Measurements from ENCODE around the gene FGF12.

The FGF12 gene

DNA sequence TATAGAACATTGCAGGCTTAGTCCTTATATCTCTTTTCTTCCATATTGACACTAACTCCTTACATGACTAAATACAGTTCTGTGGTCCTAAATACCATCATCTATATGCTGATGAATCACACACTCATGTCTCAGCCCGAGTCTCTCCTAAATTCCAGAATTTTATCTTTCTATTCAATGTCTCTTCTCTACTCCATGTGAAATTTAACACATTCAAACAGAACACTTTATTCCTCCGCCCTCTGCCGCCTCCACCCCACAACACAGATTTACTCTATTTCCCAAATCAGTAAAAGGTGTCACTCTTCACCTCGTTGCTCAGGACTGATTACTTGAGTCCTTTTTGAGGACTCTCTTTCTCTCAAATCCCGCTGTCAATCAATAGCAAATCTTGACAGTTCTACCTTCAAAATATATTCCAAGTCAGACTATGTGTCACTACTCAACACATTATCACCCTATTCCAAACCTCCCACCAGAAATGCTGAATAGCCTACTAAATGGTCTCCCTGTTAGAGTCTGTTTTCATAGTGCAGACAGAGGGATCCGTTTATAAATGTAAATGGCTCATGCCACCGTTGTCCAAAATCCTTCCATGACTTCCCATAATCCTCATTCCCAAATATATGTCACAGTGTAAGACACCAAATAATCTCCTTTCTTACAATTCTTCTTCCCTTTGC lies 230.3 kb downstream of the FGF12 start:
- DNase-seq (ENCODE audit: low spot score), result no peak

DNA sequence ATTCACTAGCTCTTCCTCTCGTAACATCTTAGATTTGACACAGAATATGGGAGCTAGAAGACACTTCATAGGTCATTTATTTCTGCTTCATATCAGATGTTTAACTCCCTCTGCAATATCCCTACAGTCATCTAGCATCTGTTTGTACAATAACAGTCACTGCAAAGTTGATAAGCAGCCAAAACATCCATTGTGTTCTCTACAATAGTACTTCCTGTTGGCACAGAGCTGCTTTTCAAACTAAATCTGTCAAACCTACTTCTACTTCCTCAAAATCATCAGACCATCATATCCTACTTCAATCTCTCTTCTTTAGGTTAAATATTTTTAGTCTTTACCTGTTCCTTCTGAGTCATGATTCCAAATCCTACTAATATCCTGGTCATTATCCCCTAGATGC lies 233.2 kb downstream of the FGF12 start:
- DNase-seq (ENCODE audit: low spot score), result no peak

DNA sequence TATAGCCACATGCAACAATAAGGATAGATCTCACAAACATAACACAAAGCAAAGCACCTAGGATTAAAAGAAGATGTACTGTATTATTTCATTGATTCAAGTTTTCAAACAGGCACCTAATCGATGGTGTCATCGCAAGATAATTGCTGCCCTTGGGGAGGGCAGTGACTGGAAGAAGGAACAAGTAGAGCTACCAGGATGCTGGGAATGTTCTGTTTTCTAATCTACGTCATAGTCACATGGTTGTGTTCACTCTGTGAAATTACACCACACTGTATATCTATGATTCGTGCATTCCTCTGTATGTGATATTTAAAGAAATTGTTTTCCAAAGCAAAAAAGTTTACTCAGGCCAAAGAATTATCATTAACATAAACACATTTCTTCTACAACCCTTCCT lies 236.6 kb downstream of the FGF12 start:
- DNase-seq (ENCODE audit: low spot score), result no peak

DNA sequence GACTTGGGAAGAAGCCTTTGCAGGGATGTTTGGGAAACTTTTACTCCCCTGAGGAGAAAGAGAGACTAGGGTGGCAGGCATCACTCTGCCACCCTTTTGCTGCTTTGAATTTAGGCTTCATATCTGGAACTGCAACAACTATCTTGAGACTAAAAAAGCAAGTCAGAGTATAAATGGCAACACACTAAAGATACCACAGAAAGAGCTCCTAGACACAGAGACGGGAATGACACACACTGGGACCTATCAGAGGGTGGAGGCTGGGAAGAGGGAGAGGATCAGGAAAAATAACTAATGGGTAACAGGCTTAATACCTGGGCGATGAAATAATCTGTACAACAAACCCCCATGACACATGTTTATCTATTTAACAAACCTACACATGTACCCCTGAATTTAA lies 237.8 kb downstream of the FGF12 start:
- DNase-seq (ENCODE audit: low spot score), result no peak

DNA sequence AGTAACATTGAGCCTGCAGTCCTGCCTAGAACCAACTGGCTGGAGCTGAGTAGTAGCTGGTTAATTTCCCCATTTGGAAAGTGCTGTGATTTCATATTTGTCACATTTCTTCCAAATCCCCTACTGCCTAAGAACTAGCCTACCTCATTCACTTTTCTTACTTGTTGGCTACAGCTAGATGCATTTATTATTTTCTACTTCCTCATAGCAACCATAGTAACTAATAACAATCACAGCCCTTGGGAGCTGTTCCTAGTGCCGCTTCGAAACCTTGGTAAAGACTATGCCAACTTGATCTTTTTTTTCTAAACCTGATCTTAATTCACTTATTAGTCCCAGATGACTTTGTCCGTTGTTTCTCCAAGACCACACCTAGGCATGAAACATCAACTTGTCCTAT lies 240.3 kb downstream of the FGF12 start:
- DNase-seq (ENCODE audit: low spot score), result no peak

DNA sequence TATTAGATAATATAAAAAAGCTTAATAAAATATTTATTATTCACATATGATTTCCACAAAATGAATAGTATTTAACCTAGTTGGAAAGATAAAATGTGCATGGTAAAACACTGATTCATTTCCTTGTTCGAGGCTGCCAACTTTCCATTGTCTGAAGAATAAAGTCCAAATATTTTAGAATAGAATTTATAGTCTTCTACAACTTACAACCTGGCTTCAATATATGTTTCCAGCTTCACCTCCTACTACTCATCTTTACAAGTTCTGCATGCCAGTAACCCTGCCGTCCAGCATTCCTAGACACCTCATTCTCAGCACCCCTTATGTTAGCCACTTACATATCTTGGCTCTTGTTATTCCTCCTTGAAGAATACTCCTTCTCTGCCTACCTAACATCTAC lies 244.5 kb downstream of the FGF12 start:
- DNase-seq (ENCODE audit: low spot score), result no peak

DNA sequence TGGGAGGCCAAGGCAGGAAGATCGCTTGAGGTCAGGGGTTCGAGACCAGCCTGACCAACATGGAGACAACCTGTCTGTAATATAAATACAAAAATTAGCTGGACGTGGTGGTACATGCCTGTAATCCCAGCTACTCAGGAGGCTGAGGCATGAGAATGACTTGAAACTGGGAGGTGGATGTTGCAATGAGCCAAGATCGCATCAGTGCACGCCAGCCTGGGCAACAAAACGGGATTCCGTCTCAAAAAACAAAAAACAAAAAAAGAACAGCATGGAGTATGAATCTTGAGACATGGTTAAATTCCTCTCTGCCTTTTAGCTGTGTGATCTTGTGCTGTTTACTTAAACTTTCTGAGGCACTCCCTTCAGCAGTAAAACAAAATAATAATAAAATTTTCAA lies 244.9 kb downstream of the FGF12 start:
- no peak for DNase-seq (ENCODE audit: low spot score)

DNA sequence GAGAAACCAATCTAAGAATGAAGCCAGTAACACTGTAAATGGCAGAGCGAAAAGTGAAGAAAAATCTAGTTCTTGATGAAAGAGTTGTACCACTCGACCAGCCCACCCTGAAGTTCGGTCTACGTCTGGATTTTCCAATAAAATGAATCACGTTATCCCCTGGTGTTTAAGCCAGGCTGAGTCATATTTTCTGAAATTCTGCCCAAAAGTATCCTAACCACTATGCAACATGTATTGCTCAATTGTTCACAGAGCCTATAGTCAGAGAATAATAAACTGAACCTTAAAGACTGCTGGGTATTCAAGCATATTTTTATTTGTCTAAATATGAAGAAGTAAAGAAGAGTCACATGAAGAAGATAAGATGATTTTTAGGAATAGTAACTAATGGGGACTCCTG lies 245.7 kb downstream of the FGF12 start:
- DNase-seq (ENCODE audit: low spot score), result peak; percentile 13

DNA sequence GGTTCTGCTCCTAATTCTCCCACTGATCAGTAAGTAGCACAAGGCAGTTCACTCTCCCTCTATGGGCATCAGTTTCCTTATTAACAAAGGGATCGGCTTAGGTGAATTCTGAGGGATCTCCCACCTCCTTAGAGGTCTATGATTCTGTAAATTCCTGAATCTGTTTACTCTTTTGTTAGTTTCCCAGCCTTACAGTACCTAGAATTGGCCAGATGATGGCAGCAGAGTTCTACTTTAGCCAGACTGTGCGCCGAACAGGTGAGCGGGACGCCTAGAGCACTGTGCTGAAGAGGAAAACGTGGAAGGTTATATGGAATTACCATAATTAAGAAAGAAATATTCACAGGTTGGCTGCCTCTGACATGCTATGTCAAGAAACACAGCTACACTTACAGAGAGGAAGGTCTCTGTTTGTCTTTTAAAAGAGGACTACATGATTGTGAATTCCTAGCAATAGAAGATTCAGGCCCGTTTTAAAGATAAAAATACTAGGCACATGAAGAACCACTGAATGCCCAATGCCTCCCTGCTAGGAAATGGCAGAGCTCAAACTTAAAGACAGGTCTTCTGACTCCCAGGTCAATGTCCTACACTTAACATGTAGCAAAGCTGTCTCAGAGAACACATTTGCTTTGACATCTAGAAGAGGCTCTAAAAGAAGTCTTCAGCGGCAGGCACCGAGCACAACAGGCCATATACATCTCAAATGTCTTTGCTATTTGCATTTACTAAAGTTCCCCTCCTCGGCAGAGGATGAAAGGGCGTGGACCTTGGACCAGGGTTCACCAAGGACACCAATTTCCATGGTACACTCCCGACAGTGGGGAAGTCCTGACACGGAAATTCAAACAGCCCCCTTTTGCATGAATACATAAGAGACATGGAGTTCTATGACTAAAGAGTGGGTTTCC lies 259.9 kb downstream of the FGF12 start:
- peak; percentile 55 for DNase-seq (ENCODE audit: low spot score)

DNA sequence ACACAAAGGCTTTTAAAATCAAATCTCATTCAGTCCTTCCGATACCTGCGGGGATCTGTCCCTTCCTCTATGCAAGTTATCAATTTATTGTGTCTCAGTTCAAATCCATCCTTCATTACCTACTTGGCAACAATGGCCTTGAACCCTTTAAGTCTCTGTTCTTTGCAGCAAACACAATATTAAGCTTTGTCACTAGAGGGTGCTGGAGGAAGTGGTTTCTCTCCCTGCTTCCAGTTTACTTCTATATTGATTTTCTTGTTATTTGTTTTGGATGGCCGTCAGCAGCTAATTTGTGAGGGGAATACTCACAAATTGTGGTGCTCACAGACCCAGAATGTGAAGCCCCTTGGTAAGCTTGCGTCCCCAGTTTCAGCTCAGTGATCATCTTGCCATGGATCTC lies 278.3 kb downstream of the FGF12 start:
- DNase-seq (ENCODE audit: low spot score), result peak; percentile 10

DNA sequence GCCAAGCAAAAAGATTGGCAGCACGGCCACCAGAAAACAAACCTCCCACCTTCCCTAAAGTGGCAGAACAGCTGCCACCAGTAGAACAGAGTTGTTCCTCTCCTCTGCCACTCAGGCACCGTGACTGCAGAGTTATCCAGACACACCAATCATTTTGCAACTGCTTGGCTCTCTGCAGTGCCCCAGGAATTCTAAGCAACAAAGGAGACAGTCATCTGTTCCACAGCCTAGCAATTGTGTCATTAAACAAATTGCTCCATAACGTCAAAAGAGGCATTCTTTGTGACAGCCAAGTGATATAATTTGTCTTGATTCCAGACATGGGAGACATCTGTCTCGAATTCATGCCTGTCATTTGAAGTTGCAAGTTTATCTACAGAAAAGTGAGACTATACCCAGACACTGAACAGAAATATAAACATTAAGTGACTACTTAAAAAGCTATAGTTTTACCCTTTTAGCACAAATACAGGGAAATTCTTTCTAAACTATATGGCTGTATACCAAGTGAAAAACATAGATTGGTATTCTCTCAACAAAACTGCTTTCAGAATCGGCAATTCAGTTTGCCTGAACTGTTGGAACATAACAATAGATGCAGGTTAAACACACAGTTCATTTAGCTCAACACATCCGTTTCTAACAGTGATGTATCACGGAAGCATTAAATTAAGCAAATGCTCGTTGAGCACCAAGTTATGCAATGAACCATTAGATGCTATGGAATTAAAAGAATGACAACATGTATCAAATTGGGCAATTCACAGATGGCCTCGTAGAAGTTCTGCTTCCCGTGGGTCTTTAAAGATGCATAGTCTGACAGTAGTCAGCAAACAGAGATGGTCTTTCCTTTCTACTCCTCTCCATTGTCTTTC lies 281.3 kb downstream of the FGF12 start:
- DNase-seq (ENCODE audit: low spot score), result peak; percentile 11

DNA sequence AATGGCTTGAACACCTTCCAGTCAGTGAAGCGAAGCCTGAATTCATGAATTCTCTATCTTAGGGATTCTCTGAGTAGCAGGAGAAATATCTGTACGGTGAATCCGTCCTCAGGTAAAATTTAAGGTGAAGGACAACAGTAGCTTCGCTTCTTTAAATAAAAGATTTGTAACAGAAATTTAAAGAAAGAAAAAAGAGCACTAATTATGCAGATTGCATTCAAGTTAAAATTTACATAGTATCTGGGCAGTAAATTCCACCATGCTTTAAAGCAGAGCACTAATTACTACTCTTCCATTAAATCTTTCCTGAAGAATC lies 282.6 kb downstream of the FGF12 start:
- no peak for DNase-seq (ENCODE audit: low spot score)

DNA sequence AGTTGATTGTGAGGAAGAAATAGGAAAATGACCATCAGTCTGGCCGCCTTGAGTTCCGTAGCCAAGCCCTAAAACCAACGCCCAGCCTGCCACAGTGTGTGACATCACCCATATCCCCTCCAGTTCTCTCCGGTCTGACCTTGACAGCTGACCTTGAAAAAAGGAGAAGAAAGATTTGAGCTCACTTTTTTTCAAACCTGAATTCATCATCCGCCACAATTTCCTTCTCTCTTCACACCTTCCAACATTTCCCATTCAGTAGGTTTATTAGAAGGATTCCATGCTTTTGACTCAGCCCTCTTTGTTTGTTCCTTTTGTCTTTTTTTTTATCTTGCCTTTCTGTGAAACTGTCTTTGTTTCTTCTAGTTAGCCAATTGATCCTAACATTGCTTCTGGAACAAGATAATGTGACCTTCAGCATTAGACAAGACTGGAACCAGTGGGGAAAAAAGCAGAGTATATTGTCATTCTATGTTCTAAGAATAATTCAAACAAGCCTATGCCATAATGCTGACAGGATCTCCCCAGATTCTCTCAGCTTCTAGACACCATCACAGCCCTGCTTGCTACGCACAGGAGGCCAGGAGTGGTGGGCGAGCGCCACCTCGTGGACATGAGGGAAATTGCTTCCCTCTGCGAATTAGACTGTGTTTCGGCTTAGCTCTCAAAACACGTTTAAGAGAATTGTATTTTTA lies 283.1 kb downstream of the FGF12 start:
- DNase-seq (ENCODE audit: low spot score), result peak; percentile 83

DNA sequence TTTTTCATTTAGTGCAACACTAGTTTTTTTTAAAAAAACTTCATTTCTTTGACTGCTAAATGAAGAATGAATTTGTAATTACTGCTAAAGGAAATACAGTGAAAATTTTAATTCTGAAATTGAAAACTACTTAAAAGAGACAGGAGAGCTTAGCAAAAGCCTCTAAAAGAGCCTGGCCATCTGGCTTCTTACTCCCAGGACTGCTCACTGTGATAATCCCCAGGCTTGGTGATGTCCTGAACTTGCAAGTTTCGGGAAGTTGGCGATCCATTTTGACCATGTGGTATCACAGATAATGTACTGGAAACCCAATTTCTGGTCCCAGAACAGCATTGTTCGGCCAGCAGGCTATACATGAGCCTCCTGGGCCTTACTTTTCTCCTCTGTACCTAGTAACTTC lies 292.1 kb downstream of the FGF12 start:
- DNase-seq (ENCODE audit: low spot score), result no peak

DNA sequence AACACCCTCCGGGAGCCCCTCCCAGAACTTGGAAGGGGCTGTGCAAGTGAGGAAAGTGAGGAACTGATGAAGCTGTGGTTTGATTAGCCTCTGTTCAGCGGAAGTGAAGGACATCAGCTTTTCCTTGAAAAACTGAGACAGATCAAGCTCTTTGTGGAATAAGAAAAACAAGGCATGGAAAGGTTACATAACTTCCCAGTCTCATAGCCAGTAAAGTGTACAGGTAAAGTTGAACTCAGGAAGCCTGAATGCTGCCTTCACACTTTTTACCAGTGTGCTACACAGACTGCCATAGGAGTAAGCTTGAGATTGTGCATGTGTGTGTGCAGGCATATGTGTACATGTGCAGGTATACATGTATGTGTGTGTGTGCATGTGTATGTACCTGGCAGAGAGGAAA lies 293.2 kb downstream of the FGF12 start:
- DNase-seq (ENCODE audit: low spot score), result no peak

DNA sequence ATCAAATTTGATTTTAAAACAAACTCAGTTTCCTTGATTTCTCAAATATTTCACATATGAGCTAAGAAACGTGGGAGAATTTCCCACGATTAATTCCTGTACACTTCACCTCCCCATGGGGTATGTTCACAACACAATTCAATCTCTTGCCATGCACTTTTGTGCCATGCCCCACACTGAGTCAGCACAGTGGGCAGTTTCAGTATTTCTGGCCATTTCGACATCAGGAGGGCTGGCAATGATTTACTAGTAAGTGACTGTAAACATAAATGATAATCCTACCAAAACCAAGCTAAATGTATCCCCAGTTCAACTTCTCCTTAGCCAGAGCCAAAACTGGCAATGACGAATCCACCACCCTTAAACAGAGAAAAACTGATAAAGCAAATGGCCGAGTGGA lies 293.6 kb downstream of the FGF12 start:
- no peak for DNase-seq (ENCODE audit: low spot score)

DNA sequence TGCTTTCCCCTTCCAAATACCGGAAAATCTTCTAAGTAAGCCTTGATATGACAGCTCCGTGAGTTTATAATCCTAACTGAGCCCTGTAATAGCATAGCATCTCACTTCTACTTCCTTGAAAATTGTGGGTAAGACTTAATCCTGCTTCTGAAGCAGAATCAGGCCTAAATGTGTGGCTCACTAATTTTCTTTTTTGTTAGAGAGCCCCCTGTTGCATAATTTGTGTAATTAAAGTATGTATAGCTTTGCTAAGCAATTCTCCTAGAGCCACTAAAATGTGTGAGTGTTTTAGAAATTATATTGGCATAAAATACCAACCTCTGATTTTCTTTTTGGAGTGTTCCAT lies 304.4 kb downstream of the FGF12 start:
- peak; percentile 7 for DNase-seq (ENCODE audit: low spot score)

DNA sequence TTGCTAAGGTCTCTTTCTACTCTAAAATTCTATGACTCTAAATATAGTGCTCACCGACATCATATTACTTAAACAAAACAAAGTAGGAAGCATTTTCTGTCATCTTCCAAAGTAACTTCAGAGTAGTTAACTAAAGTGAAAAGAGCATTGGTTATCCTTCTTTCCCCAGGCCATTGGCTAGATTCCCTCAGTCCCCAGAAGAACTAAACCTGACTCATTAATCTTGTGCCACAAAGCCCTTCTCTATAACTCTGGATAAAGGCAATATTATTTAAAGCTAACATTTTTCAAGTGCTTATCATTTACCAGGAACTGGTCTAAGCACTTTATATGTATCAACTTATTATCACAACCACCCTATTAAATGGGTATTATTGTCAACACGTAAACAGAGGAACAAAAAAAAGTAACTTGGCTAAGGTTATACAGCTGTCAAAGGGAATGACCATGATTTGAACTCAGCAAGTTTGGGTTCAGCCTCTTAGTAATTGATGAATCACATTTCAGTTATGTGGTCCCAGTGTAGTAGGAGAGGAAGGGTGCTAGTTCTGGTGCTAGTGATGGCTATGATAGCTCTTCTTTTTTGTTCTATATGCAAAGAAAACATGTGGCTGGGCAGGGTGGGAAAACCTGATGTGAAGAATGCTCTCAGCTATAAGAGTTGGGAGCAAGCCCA lies 304.9 kb downstream of the FGF12 start:
- peak; percentile 4 for DNase-seq (ENCODE audit: low spot score)

DNA sequence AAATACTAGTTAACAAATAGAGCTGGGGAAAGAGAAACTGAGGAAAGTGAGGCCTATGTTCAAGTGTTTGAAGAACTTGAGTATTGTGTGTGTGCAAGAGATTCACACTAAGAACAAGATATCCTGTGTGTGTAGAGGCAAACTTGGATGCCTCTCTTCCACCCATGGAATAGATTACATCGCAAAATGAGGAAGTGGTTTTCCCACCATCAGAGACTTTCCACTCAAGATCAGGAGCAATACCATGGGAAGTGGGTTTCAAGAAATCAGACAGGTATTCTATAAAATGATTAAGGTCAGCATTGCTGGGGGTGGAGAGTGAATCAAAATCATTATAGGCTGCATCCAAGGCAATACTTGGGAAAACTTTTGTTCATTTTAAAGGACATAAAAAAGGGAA lies 308.0 kb downstream of the FGF12 start:
- no peak for DNase-seq (ENCODE audit: low spot score)

DNA sequence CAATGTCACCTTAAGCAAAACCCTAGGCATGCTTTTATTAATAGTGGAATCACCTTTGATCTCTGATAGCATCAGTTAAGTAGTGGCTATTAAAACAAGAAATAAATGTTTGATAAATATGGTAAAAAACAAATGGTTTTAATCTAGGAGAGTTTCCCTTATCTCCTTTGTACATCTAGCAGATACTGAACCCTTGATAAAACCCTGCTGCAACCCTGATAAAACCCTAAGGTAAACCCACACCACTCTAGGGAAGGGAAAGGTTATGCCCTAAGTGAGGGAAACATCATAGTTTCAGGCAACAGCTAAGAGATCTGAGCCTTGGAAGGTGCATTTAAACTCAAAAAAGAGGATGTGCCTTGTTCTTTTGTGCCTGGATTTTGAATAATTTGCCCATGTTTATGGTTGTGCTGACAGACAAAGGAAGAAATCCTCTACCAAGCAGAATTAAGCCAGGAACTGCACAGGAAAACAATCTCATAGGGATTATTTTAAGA lies 309.7 kb downstream of the FGF12 start:
- no peak for DNase-seq (ENCODE audit: low spot score)

DNA sequence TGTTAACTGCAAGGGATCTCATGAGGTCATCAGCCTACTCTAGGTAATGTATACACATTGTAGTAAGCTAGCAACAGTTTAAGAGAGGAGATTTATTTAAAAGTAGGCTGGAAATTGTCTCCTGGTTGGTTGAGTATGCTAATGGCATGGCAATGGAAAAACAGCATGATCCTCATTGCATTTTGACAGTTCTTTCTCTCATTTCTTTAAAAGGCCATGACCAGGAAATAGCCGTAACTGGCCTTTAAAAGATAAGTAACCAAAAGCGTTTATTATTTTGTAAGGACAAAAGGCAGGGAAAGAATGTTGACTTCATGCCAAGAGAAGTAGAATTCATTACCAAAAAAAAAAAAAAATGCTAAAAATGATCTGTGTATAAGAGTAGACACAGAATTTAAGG lies 310.3 kb downstream of the FGF12 start:
- DNase-seq (ENCODE audit: low spot score), result no peak

DNA sequence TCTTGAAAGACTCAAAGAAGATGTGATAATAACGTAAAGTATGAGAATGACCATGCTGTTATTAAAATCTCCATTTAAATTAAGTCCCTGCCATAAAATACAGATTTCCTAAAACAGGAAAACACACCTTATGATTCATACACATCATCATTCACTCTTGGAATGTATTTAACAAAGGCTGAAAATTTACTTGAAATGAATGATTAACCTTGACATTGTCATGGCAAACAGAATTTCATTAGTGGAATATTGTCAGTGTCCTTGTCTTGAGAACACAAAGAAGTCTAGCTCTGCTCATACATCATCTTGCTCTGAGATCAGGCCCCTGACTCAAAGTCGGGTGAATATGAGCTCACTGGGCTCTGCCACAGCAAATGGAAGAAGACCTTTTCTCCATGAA lies 313.9 kb downstream of the FGF12 start:
- DNase-seq (ENCODE audit: low spot score), result no peak

Data from GM03348 (cell line).